SH-SY5Y (cell line): ENCODE results near the gene PALD1.

Experiments
- GATA2 ChIP-seq: IDR thresholded peaks from 2 replicates; pipeline ENCODE4 v1.6.1; 2011; ENCODE audit warnings: mild to moderate bottlenecking, low read depth, low read length
- GATA3 ChIP-seq: IDR thresholded peaks from 2 replicates; pipeline ENCODE4 v1.6.1; 2011; ENCODE audit warnings: low read depth, mild to moderate bottlenecking, low read length, moderate library complexity

- TF ChIP-seq GATA2 (no peak), GATA3 (no peak)
Observed at GRCh38 chr10:70441161-70441894, 37.2 kb upstream of the PALD1 start, which contains the start of gene NODAL.
